ENCODE data around the gene MED16. TPM values are rescaled to one million over a fixed set of nuclear protein-coding genes. Genes with fewer than 3 reads are reported as not detected.
"Not testable (repeated sequence)": the region's sequence is repeated elsewhere in the genome, so short reads cannot be mapped to it uniquely, and the experiment has no call there.

Gene MED16
- total and polyA plus RNA-seq, 2 donors: 21.2 to 59.8 TPM

DNA sequence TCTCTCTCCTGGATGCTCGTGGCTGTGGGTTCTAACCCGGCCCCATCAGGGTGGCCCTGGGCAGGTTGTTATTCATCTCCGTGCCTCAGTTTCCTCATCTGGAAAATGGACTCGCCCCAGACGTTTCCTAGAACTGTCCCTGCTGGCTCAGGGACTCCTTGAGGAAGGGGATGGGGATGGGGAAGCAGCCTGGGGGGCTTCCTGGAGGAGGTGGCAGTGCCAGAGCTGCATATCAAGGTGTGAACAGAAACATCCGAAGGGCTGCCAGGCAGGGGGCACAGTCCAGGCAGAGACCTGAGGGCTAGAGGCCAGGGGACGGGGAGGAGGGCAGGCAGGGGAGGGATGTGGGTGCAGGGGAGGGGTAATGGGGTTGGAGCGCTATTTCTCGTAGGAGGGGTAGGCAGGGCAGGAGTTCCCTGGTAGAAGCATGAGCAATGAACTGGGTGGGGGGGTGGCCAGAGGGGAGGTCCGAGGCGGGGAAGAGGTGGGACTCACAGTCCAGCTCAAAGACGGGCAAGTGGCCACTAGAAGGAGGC, 44.5 kb downstream of the MED16 start:
- WGBS: 48% methylated on average over 12 of the region's 12 CpGs
- Histone ChIP-seq H3K27ac (ENCODE audit: low read depth) (no peak overlapping the region), H3K4me1 (ENCODE audit: insufficient read depth) (peaks cover 4% of the 10 kb centered on the region), H3K36me3 (ENCODE audit: insufficient read depth) (no peaks in the 10 kb centered on the region), H3K4me3 (ENCODE audit: low read depth, low read length) (no peak overlapping the region)
- no peak for DNase-seq (ENCODE audit: extremely low spot score)

DNA sequence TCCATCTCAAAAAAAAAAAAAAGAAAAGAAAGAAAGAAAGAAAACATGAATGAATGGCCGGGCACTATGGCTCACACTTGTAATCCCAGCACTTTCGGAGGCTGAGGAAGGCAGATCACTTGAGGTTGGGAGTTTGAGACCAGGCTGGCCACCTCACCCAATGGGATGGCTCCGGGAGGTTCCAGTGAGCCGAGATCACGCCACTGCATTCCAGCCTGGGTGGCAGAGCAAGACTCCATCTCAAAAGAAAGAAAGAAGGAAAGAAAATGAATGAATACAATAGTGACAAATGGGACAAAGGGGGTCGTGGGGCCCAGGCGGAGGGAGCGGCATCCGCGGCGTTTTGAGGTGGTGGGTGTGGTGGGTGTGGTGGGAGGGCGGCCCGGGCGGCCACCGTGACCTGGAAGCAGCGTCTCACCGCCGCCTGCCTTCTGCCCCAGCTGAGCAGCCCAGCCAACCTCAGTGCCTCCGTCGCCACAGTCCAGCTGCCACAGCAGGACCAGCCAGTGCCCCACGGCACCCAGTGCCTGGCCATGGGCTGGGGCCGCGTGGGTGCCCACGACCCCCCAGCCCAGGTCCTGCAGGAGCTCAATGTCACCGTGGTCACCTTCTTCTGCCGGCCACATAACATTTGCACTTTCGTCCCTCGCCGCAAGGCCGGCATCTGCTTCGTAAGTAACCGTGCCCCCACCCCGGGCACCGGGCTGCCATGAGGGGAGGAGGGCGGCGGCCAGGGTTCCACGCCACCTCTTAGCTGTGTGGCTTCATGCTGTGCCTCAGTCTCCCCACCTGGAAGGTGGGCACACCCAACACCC, 47.1 kb downstream of the MED16 start:
- H3K4me3 ChIP-seq (ENCODE audit: low read depth, low read length): no peak overlapping the region

DNA sequence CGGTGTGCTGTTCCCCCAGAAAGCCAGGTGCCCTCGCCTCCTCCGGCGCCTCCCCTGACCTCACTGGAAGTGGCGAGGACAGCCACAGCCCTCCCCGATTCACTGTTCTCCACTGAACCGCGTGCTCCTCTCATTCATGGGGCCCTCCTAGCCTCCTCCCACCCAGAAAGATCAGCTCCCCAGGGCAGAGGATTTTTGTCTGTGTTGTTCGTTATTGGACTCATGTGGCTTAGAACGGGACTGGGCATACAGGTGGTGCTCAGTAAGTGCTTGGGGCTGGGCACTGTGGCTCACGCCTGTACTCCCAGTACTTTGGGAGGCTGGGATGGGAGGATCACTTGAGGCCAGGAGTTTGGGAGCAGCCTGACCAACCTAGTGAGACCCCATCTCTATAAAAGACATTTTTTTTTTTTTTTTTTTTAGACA, 48.4 kb downstream of the MED16 start:
- Histone ChIP-seq H3K27ac (ENCODE audit: low read depth) (no peak overlapping the region), H3K36me3 (ENCODE audit: insufficient read depth) (no peaks in the 10 kb centered on the region), H3K4me3 (ENCODE audit: low read depth, low read length) (no peak overlapping the region), H3K4me1 (ENCODE audit: insufficient read depth) (peaks cover 2% of the 10 kb centered on the region)
- DNase-seq (ENCODE audit: extremely low spot score): no peak
- 48% methylated on average over 11 of the region's 11 CpGs for WGBS

More for the DNA sequence above, 47.1 kb downstream of the MED16 start:
- Histone ChIP-seq H3K36me3 (ENCODE audit: insufficient read depth) (no peaks in the 10 kb centered on the region), H3K4me1 (ENCODE audit: insufficient read depth) (peaks cover 2% of the 10 kb centered on the region), H3K27ac (ENCODE audit: low read depth) (no peak overlapping the region)
- DNase-seq (ENCODE audit: extremely low spot score): no peak
- whole genome bisulfite sequencing: 79% methylated on average over 37 of the region's 37 CpGs

DNA sequence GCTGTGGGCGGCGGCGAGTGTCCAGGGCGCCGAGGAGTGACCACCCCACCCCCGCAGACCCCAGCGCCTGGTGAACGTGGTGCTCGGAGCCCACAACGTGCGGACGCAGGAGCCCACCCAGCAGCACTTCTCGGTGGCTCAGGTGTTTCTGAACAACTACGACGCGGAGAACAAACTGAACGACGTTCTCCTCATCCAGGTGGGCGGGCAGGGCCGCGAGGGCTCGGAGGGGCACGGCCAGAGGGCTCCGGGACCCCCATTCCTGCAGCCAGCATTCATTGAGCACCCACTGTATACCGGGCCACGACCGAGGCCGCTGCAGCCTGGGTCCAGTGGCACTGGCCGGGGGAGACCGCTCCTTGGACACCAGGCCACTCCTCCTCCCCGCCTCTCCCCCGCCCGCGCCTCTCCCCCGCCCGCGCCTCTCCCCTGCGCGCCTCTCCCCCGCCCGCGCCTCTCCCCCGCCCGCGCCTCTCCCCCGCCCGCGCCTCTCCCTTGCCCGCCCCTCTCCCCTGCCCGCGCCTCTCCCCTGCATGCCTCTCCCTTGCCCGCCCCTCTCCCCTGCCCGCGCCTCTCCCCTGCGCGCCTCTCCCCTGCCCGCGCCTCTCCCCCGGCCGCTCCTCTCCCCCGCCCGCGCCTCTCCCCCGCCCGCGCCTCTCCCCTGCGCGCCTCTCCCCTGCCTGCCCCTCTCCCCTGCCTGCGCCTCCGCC, 49.0 kb downstream of the MED16 start:
- Histone ChIP-seq H3K4me3 (ENCODE audit: low read depth, low read length) (peak overlapping the region; percentile 2), H3K36me3 (ENCODE audit: insufficient read depth) (no peaks in the 10 kb centered on the region), H3K27ac (ENCODE audit: low read depth) (no peak overlapping the region), H3K4me1 (ENCODE audit: insufficient read depth) (peaks cover 2% of the 10 kb centered on the region)
- DNase-seq (ENCODE audit: extremely low spot score): no peak
- 41% methylated on average over 70 of the region's 70 CpGs for WGBS

DNA sequence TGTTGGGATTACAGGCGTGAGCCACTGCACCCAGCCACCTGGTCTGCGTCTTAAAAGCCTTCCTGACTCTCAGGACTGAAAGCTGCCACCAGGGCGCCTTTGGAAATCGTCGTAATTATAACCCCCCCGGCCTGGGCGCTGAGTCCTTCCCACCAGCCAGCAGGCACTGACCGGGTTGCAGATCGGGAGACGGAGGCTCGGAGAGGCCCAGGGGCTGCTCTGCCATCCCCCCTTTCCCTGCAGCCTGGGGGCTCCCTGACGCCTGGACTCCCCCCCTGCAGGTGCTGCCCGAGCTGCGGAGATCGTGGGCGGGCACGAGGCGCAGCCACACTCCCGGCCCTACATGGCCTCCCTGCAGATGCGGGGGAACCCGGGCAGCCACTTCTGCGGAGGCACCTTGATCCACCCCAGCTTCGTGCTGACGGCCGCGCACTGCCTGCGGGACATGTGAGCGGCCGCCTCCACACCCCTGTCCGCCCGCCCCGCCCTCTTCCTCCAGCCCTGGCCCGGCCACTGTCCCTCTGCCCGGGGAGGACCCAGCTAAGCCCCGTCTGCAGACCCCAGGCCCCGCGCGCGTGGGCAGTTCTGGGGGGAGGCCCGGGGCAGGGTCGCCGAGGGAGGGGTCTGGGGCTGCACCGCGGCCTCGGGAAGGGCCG, 49.7 kb downstream of the MED16 start:
- no peaks in the 10 kb centered on the region for H3K36me3 ChIP-seq (ENCODE audit: insufficient read depth)
- H3K27ac ChIP-seq (ENCODE audit: low read depth): no peak overlapping the region
- H3K4me1 ChIP-seq (ENCODE audit: insufficient read depth): peaks cover 2% of the 10 kb centered on the region
- H3K4me3 ChIP-seq (ENCODE audit: low read depth, low read length): peak overlapping the region; percentile 2
- 5% methylated on average over 46 of the region's 46 CpGs for WGBS
- no peak for DNase-seq (ENCODE audit: extremely low spot score)

DNA sequence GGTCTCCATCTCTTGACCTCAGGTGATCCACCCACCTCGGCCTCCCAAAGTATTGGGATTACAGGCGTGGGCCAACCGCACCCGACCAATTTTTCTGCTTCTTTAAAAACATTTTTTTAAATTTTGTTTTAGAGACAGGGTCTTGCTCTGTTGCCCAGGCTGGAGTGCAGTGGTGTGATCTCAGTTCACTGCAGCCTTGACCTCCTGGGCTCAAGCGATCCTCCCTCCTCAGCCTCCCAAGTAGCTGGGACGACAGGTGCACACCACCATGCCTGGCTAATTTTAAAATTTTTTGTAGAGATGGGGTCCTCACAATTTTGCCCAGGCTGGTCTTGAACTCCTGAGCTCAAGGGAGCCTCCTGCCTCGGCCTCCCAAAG, 50.2 kb downstream of the MED16 start:
- H3K27ac ChIP-seq (ENCODE audit: low read depth); DNase-seq (ENCODE audit: extremely low spot score); H3K36me3 ChIP-seq (ENCODE audit: insufficient read depth); H3K4me1 ChIP-seq (ENCODE audit: insufficient read depth); H3K4me3 ChIP-seq (ENCODE audit: low read depth, low read length): not testable (repeated sequence)
- 82% methylated on average over 7 of the region's 7 CpGs for WGBS

- Histone ChIP-seq H3K36me3 (ENCODE audit: insufficient read depth) (no peaks in the 10 kb centered on the region), H3K4me3 (ENCODE audit: low read depth, low read length) (no peak within 1 kb of the TSS), H3K27ac (ENCODE audit: low read depth) (no peak within 1 kb of the TSS), H3K4me1 (ENCODE audit: insufficient read depth) (peaks cover 2% of the 10 kb centered on the region)
- 74% methylated on average over 24 of the region's 24 CpGs for WGBS
- no peak for DNase-seq (ENCODE audit: extremely low spot score)
These were observed 52.3 kb downstream of the MED16 start, which contains the start of gene PRTN3 for GRCh38 chr19:840519-841206. PRTN3 (plus strand) TSS chr19:840999; CDS start chr19:841009, 10 bp downstream.

DNA sequence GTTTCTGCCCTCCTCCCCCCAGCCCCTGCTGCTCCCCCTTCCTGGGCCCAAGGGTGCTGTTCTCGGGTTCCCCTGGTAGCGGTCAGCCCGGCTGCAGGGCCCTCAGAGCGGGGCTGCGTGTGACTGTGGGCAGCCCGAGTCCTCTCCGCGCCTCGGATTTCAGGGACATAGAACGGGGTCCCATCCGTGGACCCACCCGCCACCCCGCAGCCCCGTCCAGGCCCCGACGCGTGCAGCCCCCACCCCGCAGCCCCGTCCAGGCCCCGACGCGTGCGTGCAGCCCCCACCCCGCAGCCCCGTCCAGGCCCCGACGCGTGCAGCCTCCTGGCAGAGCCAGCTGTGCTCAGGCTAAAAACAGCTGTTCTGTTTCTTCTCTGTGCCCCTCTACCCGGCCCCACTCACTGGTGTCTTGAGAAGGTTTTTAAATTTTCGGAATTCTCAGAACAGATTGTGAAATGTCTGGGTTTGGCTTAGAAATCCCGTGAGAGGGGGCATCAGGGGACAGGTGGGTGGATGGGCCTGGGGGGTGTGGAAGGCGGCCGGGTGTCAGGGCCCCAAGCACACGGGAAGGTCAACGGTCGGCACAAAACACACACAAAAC, 57.7 kb downstream of the MED16 start:
- Histone ChIP-seq H3K4me1 (ENCODE audit: insufficient read depth) (no peaks in the 10 kb centered on the region), H3K36me3 (ENCODE audit: insufficient read depth) (no peaks in the 10 kb centered on the region), H3K27ac (ENCODE audit: low read depth) (no peak overlapping the region), H3K4me3 (ENCODE audit: low read depth, low read length) (no peak overlapping the region)
- DNase-seq (ENCODE audit: extremely low spot score): no peak
- 63% methylated on average over 36 of the region's 36 CpGs for WGBS

- 68% methylated on average over 24 of the region's 24 CpGs for WGBS
- no peaks in the 10 kb centered on the region for H3K36me3 ChIP-seq (ENCODE audit: insufficient read depth)
- H3K4me3 ChIP-seq (ENCODE audit: low read depth, low read length): no peak overlapping the region
- H3K27ac ChIP-seq (ENCODE audit: low read depth): no peak overlapping the region
- H3K4me1 ChIP-seq (ENCODE audit: insufficient read depth): no peaks in the 10 kb centered on the region
- DNase-seq (ENCODE audit: extremely low spot score): no peak
These were observed 58.8 kb downstream of the MED16 start for GRCh38 chr19:834216-834615.

GRCh38 chr19:831407-832369, 61.3 kb downstream of the MED16 start:
- H3K36me3 ChIP-seq (ENCODE audit: insufficient read depth): no peaks in the 10 kb centered on the region
- DNase-seq (ENCODE audit: extremely low spot score): no peak
- H3K27ac ChIP-seq (ENCODE audit: low read depth): no peak overlapping the region
- 63% methylated on average over 38 of the region's 38 CpGs for WGBS
- no peaks in the 10 kb centered on the region for H3K4me1 ChIP-seq (ENCODE audit: insufficient read depth)
- no peak overlapping the region for H3K4me3 ChIP-seq (ENCODE audit: low read depth, low read length)

DNA sequence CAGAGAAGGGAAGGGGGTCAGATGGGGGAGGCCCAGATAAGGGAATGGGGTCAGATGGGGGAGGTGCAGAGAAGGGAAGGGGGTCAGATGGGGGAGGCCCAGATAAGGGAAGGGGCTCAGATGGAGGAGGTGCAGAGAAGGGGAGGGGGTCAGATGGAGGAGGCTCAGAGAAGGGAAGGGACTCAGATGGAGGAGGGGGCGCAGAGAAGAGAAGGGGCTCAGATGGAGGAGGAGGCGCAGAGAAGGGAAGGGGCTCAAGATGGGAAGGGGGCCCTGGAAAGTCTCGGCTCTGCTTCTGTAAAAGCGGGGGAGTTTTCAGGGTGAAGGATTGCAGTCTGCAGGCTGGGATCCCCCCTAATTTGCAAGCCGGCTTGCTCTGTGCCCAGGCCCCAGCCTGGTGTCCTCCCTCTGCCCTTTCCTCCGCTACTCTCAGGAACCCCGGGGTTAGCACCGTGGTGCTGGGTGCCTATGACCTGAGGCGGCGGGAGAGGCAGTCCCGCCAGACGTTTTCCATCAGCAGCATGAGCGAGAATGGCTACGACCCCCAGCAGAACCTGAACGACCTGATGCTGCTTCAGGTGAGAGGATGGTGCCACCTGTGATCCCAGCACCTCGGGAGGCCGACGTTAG, 63.7 kb downstream of the MED16 start:
- WGBS: 71% methylated on average over 18 of the region's 18 CpGs
- no peaks in the 10 kb centered on the region for H3K4me1 ChIP-seq (ENCODE audit: insufficient read depth)
- no peak for DNase-seq (ENCODE audit: extremely low spot score)

More for the DNA sequence above, 63.7 kb downstream of the MED16 start:
- no peaks in the 10 kb centered on the region for H3K36me3 ChIP-seq (ENCODE audit: insufficient read depth)
- H3K4me3 ChIP-seq (ENCODE audit: low read depth, low read length): no peak overlapping the region
- no peak overlapping the region for H3K27ac ChIP-seq (ENCODE audit: low read depth)
